Measurements from ENCODE around the gene CHAT. TPM values are rescaled to one million over a fixed set of nuclear protein-coding genes. Genes with fewer than 3 reads are reported as not detected.

CHAT gene
- total RNA-seq, 2 experiments from 2014 or later, result not detected

DNA sequence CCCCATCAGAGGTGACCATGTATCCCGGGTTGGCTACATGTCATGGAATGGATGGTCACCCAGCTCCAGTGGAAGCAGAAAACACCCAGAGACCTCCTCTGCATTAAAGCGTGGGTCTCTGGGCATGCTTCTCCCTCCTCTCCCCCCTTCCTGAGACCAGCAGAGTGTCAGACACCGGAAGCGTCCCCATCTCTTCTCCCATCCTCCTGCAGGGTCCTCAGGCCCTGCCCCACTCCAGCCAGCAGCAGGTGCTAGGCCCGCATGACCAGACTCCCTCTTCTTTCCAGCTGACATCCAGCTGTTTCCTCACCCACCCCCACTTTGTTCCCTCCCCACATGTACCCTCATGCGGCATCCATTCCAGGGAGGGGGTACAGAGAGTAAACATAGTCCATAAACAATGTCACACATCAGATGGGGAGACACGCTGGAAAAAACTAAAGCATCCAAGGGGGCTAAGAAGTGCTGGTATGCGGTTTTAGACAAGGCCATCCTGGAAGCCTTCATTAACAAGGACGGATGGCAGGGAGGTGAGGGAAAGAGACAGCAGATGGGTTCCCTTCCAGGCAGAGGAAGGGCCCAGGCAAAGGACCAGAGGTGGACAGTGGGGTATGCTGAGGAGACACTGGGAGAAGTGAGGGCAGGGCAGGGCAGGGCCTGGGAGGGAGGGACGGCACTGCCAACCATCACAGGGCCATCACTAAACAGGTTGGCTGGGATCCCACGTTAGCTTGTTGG, 16.2 kb upstream of the CHAT start:
- ChIA-PET CTCF (no interaction called here), POLR2A (no interaction called here)
- Histone ChIP-seq H3K27ac (ENCODE audit: low read depth in 1 of 2, low read length in 2 of 2) (no peak overlapping the region), H3K27me3 (ENCODE audit: control insufficient read depth in 1 of 2, insufficient read depth in 2 of 2, low read length in 2 of 2) (peaks cover 9 to 11% of the 10 kb centered on the region in 2 experiments), H3K9me3 (ENCODE audit: control insufficient read depth in 1 of 2, insufficient read depth in 1 of 2, low read length in 2 of 2) (no peaks in the 10 kb centered on the region), H3K4me1 (ENCODE audit: insufficient read depth, low read length) (no peaks in the 10 kb centered on the region), H3K36me3 (ENCODE audit: insufficient read depth, low read length) (no peaks in the 10 kb centered on the region), H3K4me3 (ENCODE audit: low read length) (no peak overlapping the region)
- Mint-ChIP-seq H3K4me1 (ENCODE audit: low read depth) (no peaks in the 10 kb centered on the region), H3K27ac (no peak overlapping the region), H3K4me3 (no peak overlapping the region), H3K9me3 (no peaks in the 10 kb centered on the region), H3K27me3 (peaks cover 63% of the 10 kb centered on the region), H3K36me3 (ENCODE audit: low read depth) (no peaks in the 10 kb centered on the region)
- intact Hi-C loops (cut with DNase I, micrococcal nuclease), result loop anchor here in 1 of 2 experiments (10.0 kb wide), 2 partner anchors 193 to 627 kb away; no protein-coding TSS in a partner anchor
- TF ChIP-seq CTCF (IDR thresholded peaks at IDR 0.05), result no peak
- DNase-seq (no peak), ATAC-seq (ENCODE audit: poor library complexity) (no peak)

DNA sequence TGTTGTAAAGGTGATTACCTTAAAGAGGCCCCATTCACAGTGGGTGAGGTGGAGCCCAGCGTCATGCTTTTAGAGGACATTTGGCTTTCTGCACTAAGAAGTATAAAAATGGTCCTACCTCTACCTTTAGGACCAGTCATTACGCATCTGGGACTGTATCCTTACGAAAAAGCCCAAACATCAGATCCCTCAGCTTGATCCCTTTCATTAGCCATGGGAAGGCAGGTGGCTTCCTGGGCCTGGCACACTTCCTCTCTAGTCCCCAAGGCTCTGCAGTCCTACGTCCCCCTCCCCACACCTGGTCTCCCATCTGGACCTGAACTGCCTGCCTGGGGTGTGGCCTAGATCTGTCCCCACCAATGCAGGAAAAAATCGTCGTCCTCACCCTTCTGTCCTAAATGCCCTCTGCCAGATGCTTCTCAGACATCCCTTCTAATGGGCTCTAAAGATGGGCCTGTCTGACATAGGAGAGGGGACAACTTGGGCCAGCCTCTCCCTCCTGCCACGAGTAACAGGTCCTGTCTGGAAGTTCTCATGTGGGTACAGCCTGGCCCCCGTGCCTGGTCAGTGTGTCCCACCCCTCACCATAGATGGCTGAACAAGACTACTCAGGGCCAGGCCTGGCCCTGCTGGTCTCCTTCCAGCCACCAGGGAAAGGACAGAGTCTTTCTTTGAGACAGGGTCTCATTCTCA, 15.5 kb upstream of the CHAT start:
- H3K4me1 Mint-ChIP-seq (ENCODE audit: low read depth), result no peaks in the 10 kb centered on the region
- H3K27me3 ChIP-seq (ENCODE audit: control insufficient read depth in 1 of 2, insufficient read depth in 2 of 2, low read length in 2 of 2), result peaks cover 8 to 16% of the 10 kb centered on the region in 2 experiments
- no peaks in the 10 kb centered on the region for H3K9me3 ChIP-seq (ENCODE audit: control insufficient read depth in 1 of 2, insufficient read depth in 1 of 2, low read length in 2 of 2)
- H3K27ac ChIP-seq (ENCODE audit: low read depth in 1 of 2, low read length in 2 of 2), result no peak overlapping the region
- TF ChIP-seq CTCF (IDR thresholded peaks at IDR 0.05), result no peak
- no peak overlapping the region for H3K4me3 Mint-ChIP-seq
- H3K36me3 ChIP-seq (ENCODE audit: insufficient read depth, low read length), result no peaks in the 10 kb centered on the region
- H3K27ac Mint-ChIP-seq, result no peak overlapping the region
- intact Hi-C loops (cut with DNase I, micrococcal nuclease), result loop anchor here in 1 of 2 experiments (10.0 kb wide), 2 partner anchors 194 to 626 kb away; no protein-coding TSS in a partner anchor
- H3K4me1 ChIP-seq (ENCODE audit: insufficient read depth, low read length), result no peaks in the 10 kb centered on the region
- H3K36me3 Mint-ChIP-seq (ENCODE audit: low read depth), result no peaks in the 10 kb centered on the region
- CTCF ChIA-PET, result no interaction called here
- H3K4me3 ChIP-seq (ENCODE audit: low read length), result no peak overlapping the region
- no peak for ATAC-seq (ENCODE audit: poor library complexity)
- H3K9me3 Mint-ChIP-seq, result no peaks in the 10 kb centered on the region
- DNase-seq, result no peak
- H3K27me3 Mint-ChIP-seq, result peaks cover 64% of the 10 kb centered on the region
- POLR2A ChIA-PET, result no interaction called here

DNA sequence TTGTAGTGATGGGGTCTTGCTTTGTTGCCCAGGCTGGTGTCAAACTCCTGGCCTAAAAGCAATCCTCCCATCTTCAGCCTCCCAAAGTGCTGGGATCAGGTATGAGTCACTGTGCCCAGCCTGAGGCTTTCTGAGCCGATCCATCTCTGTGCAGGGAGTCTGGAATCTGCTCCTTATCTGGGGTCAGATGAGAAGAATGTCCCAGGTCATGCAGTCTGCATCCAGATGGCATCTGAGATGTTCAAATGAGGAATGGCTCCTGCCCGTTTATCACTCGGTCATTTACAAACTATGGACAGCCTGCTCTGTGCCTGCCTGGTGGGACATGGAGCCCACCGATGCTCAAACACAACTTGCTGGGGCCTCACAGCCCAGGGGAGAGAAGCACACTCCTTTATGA, 14.9 kb upstream of the CHAT start:
- H3K9me3 ChIP-seq (ENCODE audit: control insufficient read depth in 1 of 2, insufficient read depth in 1 of 2, low read length in 2 of 2), result no peaks in the 10 kb centered on the region
- Mint-ChIP-seq H3K36me3 (ENCODE audit: low read depth) (no peaks in the 10 kb centered on the region), H3K27me3 (peaks cover 64% of the 10 kb centered on the region), H3K4me1 (ENCODE audit: low read depth) (no peaks in the 10 kb centered on the region), H3K27ac (no peak overlapping the region), H3K9me3 (no peaks in the 10 kb centered on the region), H3K4me3 (no peak overlapping the region)
- POLR2A ChIA-PET, result no interaction called here
- DNase-seq, result no peak
- CTCF ChIA-PET, result no interaction called here
- H3K27ac ChIP-seq (ENCODE audit: low read depth in 1 of 2, low read length in 2 of 2), result no peak overlapping the region
- intact Hi-C loops (cut with DNase I, micrococcal nuclease), result loop anchor here in 1 of 2 experiments (10.0 kb wide), 2 partner anchors 194 to 626 kb away; no protein-coding TSS in a partner anchor
- no peak for TF ChIP-seq CTCF (IDR thresholded peaks at IDR 0.05)
- H3K4me3 ChIP-seq (ENCODE audit: low read length), result no peak overlapping the region
- H3K4me1 ChIP-seq (ENCODE audit: insufficient read depth, low read length), result no peaks in the 10 kb centered on the region
- peaks cover 8 to 17% of the 10 kb centered on the region in 2 experiments for H3K27me3 ChIP-seq (ENCODE audit: control insufficient read depth in 1 of 2, insufficient read depth in 2 of 2, low read length in 2 of 2)
- no peaks in the 10 kb centered on the region for H3K36me3 ChIP-seq (ENCODE audit: insufficient read depth, low read length)
- no peak for ATAC-seq (ENCODE audit: poor library complexity)

All from CD4-positive, alpha-beta T cell (primary cell).